Measurements from ENCODE around the gene ARHGAP45.
A peak's percentile ranks its signal among the peaks of the same experiment; 100 is the strongest.

Gene ARHGAP45

DNA sequence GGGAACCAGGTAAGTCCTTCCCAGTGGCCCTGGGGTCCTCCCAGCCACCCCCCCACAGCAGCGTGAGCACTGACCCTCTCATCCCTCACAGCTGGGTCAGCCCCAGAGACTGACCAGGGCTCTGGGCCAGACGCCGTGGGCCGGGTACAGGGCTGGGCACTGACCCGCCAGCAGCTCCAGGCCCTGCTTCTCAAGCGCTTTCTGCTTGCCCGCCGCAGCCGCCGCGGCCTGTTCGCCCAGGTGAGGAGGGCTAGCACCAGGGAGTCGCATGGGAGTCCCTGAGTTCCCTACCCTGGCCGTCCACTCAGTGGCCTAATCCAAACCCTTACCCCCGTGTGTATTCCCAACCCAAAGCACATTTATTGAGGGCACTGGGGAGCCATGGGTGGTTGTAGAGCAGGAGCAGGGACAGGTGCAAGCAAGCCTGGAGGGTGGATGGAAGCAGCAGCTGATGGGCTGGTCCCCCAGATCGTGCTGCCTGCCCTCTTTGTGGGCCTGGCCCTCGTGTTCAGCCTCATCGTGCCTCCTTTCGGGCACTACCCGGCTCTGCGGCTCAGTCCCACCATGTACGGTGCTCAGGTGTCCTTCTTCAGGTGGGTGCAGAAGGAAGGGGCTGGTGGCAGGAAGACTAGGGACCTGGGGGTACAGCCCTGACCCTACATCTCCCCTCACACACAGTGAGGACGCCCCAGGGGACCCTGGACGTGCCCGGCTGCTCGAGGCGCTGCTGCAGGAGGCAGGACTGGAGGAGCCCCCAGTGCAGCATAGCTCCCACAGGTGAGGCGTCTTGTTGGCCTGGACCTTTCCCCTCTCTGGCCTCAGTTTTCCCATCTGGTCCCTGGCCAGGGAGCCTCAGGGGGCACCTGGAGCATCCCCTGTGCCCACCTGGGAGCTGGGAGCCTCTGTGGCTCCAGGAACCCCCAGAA lies 12.6 kb upstream of the ARHGAP45 start:
- no peak for DNase-seq

DNA sequence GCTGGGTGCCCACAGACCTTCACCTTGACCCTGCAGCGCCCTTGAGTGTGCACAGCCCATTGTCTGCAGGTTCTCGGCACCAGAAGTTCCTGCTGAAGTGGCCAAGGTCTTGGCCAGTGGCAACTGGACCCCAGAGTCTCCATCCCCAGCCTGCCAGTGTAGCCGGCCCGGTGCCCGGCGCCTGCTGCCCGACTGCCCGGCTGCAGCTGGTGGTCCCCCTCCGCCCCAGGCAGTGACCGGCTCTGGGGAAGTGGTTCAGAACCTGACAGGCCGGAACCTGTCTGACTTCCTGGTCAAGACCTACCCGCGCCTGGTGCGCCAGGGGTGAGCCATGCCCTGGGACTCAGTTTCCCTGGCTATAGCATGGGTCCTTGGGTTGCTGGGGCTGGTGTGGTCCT lies 11.9 kb upstream of the ARHGAP45 start:
- DNase-seq: no peak

DNA sequence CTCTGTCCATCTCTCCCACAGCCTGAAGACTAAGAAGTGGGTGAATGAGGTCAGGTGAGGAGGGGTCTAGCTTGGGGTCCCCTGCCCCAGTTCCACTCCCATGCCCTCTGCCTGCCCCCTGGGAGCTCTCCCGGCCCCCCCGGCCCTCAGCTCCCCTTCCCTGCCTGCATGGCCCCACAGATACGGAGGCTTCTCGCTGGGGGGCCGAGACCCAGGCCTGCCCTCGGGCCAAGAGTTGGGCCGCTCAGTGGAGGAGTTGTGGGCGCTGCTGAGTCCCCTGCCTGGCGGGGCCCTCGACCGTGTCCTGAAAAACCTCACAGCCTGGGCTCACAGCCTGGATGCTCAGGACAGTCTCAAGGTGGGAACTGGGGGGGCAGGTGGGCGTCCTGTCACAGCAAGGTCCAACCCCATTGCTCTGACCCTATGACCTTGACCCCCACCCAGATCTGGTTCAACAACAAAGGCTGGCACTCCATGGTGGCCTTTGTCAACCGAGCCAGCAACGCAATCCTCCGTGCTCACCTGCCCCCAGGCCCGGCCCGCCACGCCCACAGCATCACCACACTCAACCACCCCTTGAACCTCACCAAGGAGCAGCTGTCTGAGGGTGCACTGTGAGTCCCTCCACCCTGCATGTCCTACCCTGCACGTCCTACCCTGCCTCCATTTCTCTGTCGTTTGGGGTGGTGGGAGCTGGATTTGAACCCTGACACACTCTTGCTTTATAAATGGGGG lies 10.9 kb upstream of the ARHGAP45 start:
- DNase-seq: no peak

DNA sequence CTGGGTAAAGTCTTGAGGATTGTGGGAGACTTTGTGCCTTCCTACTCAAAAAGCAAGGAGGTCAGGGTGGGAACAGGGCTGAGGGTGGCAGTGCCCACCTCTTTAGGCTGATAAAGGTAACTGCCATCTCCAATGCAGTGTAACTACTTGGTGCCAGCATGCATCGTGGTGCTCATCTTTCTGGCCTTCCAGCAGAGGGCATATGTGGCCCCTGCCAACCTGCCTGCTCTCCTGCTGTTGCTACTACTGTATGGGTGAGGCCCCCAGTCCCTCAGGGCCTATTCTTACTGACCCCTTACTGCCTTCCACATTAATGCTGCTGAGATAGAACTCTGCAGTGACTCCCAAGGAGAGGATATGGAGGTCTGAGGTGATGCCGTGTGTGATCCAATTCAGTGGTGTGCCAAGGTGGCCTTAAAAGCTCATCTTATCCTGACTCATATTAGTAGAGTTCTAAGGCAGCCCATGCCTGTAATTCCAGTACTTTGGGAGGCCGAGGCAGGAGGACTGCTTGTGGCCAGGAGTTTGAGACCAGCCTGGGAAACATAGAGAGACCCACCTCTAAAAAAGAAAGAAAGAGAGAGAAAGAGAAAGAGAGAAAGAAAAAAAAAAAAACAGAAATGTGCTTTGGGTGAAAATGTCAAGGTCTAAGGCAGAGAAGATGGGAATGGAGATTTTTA lies 9.7 kb upstream of the ARHGAP45 start:
- DNase-seq: peak; percentile 76

DNA sequence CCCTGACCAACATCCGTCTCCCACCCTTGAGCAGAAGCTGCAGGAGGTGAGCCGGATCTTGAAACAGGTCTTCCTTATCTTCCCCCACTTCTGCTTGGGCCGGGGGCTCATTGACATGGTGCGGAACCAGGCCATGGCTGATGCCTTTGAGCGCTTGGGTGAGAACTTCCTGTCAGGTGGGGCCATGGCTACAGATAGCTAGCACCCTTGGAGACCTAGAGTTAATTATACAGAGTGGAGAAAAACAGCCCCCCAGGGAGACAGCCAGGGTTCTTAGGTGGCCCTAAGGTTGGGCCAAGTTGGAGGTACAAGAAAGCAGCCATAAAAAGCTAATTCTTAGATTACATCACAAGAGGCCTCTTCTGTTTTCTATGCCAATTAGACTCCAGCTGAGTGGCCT lies 8.9 kb upstream of the ARHGAP45 start:
- no peak for DNase-seq

DNA sequence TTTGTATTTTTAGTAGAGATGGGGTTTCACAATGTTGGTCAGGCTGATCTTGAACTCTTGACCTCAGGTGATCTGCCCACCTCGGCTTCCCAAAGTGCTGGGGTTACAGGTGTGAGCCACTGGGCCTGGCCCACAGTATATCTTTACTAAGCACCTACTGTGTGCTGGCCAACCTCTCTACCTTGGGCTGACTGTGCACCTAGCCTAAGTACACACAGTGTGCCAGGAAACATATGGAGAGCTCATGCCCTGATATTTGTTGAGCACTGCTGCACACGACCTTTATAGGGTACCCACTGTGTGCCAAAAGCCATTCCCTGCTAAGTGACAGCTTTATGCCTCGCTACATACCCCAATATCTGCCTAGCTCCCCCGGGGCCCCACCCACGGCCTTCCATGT lies 6.3 kb upstream of the ARHGAP45 start:
- no peak for DNase-seq

DNA sequence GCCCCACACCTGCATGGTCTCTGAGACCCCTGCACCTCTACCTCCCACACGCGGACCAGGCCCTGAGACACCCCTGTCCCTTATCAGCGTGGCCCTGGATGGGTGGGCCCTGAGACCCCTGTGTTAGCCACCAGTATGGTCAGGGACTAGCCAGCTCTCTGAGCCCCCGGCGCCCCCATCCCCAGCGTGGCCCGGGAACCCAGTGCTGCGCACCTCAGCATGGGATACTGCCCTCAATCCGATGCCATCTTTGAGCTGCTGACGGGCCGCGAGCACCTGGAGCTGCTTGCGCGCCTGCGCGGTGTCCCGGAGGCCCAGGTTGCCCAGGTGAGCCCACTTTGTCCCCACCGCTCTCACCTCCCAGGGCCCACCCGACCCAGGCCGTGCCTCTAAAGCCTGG lies 5.0 kb upstream of the ARHGAP45 start:
- no peak for DNase-seq

DNA sequence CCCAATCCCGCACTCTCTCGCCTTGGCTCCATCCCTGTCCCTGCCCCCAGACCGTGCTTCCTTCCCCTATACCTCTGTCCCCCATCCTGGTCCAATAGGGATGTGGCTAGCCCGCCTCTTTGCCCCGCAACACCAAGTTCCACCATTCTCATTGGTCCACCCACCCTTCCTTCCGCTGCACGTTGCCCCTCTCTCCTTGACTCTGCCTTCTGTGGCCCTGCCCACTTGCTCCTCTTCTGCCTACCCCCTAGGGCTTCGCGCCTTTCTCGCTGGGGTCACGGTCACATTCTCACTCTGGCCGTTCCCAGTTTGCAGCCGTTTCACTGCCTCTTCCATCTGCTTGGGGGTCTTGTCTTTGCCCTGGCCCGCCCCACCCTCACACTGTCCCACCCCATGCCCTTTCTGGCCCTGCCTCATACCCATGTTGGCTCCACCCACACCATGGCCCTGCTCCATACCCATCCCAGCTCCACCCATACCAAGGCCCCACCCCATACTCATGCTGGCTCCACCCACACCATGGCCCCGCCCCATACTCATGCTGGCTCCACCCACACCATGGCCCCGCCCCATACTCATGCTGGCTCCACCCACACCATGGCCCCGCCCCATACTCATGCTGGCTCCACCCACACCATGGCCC lies 4.5 kb upstream of the ARHGAP45 start:
- no peak for DNase-seq

DNA sequence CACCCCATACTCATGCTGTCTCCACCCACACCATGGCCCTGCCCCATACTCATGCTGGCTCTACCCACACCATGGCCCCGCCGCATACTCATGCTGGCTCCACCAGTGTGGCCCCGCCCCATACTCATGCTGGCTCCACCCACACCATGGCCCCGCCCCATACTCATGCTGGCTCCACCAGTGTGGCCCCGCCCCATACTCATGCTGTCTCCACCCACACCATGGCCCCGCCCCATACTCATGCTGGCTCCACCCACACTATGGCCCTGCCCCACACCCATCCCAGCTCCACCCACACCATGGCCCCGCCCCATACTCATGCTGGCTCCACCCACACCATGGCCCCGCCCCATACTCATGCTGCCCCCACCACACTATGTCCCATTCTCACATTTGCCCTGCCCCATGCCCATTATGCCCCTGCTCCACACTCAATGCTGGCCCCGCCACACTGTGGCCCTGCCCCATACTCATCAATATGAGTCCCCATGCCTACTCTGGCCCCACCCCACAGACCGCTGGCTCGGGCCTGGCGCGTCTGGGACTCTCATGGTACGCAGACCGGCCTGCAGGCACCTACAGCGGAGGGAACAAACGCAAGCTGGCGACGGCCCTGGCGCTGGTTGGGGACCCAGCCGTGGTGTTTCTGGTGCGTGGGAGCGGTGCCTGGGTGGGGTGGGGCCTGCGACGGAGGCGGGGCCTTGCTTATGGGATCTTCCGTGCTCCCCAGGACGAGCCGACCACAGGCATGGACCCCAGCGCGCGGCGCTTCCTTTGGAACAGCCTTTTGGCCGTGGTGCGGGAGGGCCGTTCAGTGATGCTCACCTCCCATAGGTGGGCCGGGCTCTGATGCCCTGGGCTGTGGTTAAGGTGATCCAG lies 3.7 kb upstream of the ARHGAP45 start:
- DNase-seq: peak; percentile 79

DNA sequence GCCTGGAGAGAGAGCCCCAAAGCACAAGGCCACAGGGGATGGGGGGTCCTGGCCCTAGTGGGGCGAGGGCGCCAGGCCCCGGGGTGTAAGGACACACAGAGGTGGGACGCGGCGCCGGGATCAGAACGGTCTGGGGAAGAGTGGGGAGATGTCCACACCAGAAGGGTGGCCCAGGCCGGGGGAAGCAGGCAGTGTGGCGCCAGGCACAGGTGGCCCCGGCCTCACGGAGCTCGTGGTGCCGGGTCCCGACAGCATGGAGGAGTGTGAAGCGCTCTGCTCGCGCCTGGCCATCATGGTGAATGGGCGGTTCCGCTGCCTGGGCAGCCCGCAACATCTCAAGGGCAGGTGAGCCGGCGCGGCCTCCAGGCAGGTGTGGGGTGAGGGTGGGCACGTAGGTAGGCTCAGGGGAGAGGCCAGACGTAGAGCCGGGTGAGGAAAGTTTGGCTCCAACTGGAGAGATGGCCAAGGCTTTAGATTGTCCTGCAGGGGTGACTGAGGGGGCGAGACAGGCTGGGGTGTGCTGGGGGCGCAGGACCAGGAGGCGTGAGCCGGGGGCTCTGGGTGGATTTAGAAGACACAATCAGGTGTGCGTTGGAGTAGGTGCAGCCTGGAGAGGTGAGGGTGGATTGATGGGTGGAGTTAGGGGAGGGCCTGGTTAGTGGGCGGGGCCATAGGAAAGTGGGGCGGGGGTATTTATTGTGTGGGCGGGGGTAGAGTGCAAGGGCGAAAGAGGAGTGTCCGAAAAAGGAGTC lies 2.9 kb upstream of the ARHGAP45 start:
- no peak for DNase-seq

DNA sequence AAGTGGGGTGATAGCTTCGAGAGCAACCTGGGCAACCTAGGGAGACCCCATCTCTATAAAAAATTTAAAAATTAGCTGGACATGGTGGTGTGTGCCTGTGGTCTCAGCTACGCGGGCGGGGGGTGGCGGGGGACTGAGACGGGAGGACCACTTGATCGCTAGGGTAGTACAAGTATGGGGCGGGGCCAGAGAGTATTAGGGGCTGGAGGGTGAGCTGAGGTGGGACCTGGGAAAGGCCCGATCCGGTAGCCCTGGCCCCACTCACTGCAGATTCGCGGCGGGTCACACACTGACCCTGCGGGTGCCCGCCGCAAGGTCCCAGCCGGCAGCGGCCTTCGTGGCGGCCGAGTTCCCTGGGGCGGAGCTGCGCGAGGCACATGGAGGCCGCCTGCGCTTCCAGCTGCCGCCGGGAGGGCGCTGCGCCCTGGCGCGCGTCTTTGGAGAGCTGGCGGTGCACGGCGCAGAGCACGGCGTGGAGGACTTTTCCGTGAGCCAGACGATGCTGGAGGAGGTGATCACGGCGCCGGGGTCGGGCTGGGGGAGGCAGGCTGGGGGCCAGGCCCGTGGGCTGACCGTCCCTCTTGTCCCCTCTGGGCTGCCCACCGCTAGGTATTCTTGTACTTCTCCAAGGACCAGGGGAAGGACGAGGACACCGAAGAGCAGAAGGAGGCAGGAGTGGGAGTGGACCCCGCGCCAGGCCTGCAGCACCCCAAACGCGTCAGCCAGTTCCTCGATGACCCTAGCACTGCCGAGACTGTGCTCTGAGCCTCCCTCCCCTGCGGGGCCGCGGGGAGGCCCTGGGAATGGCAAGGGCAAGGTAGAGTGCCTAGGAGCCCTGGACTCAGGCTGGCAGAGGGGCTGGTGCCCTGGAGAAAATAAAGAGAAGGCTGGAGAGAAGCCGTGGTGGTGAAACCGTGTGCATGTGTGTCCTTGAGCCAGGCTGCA lies 2.0 kb upstream of the ARHGAP45 start:
- DNase-seq: peak; percentile 77

DNA sequence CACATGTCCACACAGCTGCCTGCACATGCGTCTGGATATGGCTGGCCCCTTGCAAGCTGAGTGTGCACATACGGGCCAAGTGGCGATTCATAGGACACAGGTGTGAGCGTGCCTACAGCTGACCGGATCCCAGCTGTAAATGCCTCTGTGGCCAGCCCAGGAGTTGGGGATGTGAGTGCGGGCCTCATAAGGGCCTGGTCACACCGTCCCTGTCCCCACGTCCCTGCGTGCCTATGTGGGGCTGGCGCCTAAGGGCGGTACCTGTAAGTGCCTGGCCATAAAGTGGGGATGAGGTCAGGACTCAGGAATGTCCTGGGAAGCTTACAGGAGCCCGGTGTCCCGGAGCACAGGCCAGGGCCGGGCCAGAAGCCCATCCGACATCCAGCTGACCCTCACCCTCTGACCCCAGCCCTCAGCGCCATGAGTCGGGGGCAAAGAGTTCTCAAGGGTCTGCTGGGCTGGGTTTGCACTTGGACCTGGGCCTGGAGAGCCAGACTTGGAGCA lies 1.3 kb upstream of the ARHGAP45 start:
- no peak for DNase-seq

DNA sequence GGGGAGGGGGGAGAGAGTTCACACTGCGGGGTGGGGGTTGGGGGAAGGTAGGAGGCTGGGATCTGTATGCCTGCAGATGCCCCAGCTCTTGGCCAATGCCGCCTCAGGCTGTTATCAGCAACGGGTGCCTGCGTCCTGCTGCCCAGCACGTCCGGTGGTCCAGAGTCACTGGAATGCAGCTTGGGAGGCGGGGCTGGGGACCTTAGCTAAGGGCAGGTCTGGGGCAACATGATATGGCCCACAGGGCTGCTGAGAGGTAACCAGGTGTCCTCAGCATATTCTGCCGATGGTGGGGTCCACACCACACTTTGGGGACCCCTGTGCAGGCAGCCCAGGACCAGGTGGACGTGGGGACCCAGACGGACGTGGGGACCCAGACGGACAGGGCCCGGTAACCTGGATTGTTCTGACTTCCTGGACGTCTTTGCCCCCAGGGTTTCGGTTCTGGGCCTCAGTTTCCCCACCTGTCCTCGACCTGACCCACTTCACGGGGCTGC lies 668 bp upstream of the ARHGAP45 start:
- no peak for DNase-seq

DNA sequence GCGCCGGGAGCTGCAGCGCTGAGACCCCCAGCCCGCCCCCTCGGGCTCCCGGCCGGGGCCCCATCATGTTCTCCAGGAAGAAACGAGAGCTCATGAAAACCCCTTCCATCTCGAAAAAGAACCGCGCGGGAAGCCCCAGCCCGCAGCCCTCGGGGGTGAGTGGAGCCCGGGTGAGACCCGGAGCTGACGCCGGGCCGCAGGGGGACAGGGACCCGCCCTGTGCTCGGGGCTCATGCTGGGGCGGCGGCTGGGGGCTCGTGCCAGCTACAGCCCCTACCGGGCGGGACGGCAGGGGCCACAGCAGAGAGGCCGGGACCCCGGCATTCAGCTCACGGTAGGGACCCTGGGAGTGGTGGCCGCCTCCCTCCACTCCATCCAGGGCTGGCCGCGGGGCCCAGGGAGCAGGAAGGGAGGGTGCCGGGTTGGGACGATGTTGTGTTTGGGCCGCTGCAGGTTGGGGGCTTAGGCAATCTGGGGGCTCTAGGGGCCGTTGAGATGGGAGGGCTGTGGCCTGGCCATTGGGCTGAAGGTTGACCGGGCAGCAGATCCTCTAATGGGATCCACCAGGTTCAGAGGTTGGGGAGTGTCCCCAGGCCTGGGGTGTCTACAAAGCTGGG lies 482 bp downstream of the ARHGAP45 start:
- DNase-seq: peak; percentile 83

DNA sequence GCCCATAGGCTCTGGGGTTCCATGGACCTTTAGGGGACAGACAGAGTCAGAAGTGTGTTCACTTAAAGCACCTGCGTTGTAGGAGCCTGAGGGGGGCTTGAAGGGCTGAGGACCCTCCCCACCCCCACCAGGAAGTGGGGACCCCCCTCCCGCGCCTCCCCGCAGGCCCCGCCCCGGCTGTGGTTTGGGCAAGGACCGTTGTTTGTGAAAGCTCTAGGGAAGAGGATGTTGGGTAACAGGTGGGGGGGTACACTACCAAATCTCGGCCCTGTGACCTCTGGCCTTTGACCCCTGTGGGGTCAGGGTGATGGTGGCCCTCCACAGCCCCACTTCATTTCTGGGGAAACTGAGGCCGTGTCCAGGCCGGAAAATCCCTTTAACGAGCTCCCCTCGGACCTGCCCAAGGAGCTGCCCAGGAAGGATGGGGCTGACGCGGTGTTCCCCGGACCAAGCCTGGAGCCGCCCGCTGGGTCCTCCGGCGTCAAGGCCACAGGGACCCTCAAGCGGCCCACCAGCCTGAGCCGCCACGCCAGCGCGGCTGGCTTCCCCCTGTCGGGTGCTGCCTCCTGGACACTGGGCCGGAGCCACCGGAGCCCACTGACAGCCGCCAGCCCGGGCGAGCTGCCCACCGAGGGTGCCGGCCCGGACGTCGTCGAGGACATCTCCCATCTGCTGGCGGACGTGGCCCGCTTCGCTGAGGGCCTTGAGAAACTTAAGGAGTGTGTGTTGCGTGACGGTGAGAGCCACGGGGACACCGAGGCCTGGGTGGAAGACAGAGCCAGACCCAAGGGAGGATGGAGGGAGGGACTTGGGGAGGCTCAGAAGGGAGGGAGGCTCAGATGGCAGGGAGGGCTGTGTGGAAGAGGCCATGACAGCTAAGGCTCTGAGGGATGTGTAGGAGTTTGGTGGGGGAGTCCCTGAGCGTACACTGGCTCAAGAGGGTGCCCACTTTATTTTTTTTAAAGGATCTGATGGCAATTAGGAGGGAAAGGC lies 1.3 kb downstream of the ARHGAP45 start:
- DNase-seq: peak; percentile 83

DNA sequence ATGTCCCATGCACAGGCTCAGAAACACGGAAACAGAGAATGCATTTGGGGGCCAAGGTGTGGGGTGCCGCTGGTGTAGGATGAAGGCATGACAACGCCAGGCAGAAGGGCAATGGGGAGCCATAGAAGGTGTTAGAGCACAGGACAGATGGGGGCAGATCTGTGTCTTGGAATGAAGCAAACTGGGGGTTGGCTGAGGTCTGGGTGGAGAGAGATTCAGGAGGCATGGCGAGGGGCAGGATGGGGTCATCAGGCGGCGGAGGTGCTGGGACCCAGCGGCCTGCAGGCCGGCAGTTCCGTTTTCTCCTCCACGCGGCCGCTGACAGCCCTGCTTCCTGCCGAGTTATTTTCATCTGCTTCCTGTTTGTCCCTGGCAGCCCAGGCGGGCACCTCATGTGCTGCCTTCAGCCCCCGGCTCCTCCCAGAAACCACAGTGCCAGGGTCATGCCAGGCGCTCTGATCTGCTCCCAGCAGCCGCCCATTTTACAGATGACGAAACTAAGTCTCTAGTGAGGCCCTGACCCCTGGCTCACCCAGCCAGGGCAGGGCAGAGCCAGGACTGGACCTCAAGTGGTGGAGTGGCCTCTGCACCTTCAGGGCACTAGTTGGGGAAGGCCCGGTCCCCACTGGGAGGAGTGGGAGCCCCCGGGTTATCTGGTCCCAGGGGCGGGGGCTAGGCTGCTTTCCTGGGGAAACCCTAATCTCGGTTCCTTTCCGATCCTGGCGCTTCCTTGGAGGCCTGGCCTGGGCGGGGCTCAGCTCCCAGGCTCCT lies 2.2 kb downstream of the ARHGAP45 start:
- DNase-seq: peak; percentile 85

DNA sequence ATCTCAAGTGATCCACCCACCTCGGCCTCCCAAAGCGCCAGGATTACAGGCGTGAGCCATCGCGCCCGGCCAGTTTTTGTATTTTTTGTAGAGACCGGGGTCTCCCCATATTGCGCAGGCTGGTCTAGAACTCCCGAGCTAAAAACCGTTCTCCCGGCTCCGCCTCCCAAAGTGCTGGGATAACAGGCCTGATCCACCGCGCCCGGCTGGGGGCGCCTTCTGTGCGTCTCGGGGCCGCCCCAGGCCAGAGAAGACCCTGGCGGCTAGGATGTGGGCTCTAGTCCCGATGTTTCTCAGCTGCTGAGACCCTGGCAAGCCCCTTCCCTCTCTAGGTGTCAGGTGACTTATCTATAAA lies 3.6 kb downstream of the ARHGAP45 start:
- DNase-seq: no peak
